HEK293 (cell line): ENCODE data around the gene CYP27B1.
A peak's percentile ranks its signal among the peaks of the same experiment; 100 is the strongest.

ENCODE experiments used
- CTCF ChIA-PET: fragments of 350-600 bp; formaldehyde crosslinking; extraction: SDS; loops from one replicate; lab custom pipeline; 2021; ENCODE audit warnings: antibody characterized with exemption; lab: Yijun Ruan, JAX
- POLR2A ChIA-PET: fragments of 300-600 bp; formaldehyde crosslinking; extraction: SDS; loops from one replicate; lab custom pipeline; 2020; ENCODE audit warnings: antibody characterized with exemption, inconsistent platforms; lab: Yijun Ruan, JAX
- H3K27ac ChIP-seq: fragments of 200-500 bp; sonication (Bioruptor generic); 2 replicates; pipeline ENCODE4 v1.5.1; 2014; ENCODE audit warnings: low read depth, low read length, control low read depth, inconsistent platforms; ENCODE audit errors: extremely low read depth
- H3K36me3 ChIP-seq, 2 experiments: fragments of 200-500 bp in 1 of 2; sonication (Bioruptor generic) in 1 of 2; 1 replicate in 1 of 2; 2 replicates in 1 of 2; pipeline ENCODE4 v1.5.1; 2014 to 2017; ENCODE audit warnings: inconsistent platforms in 2 of 2, low read length in 2 of 2; ENCODE audit not compliant: control insufficient read depth in 2 of 2, insufficient read depth in 1 of 2
- H3K4me1 ChIP-seq: fragments of 200-500 bp; sonication (Bioruptor generic); 2 replicates; pipeline ENCODE4 v1.5.1; 2014; ENCODE audit warnings: mild to moderate bottlenecking, low read length, inconsistent platforms; ENCODE audit not compliant: control insufficient read depth, insufficient read depth
- H3K4me3 ChIP-seq: 2 replicates; pipeline ENCODE4 v1.5.1; 2011; ENCODE audit warnings: low read depth, mild to moderate bottlenecking, control low read depth, low read length, moderate library complexity
- H3K9me3 ChIP-seq: fragments of 200-500 bp; sonication (Bioruptor generic); 2 replicates; pipeline ENCODE4 v1.5.1; 2014; ENCODE audit warnings: low read depth, low read length, inconsistent platforms; ENCODE audit not compliant: control insufficient read depth, insufficient read depth
- GLIS2 ChIP-seq: fragments of 450-650 bp; formaldehyde crosslinking; IDR thresholded peaks from 2 replicates; pipeline ENCODE4 v1.5.1; 2016; ENCODE audit warnings: missing biosample characterization, missing genetic modification characterization
- HOXC10 ChIP-seq: sonication (generic); formaldehyde crosslinking; IDR thresholded peaks from 2 replicates; pipeline ENCODE4 v1.8.1; 2023; ENCODE audit warnings: mild to moderate bottlenecking, missing genetic modification reagents
- KLF10 ChIP-seq: fragments of 450-650 bp; IDR thresholded peaks from 2 replicates; pipeline ENCODE4 v1.5.1; 2018; ENCODE audit warnings: missing biosample characterization, mild to moderate bottlenecking, missing genetic modification characterization
- KLF8 ChIP-seq: fragments of 450-650 bp; formaldehyde crosslinking; IDR thresholded peaks from 2 replicates; pipeline ENCODE4 v1.5.1; 2016; ENCODE audit warnings: missing biosample characterization, missing genetic modification characterization
- RBAK ChIP-seq: fragments of 450-650 bp; formaldehyde crosslinking; IDR thresholded peaks from 2 replicates; pipeline ENCODE4 v1.5.1; 2016; ENCODE audit warnings: missing biosample characterization, missing genetic modification characterization
- REST ChIP-seq: fragments of 450-650 bp; formaldehyde crosslinking; IDR thresholded peaks from 2 replicates; pipeline ENCODE4 v1.5.1; 2016; ENCODE audit warnings: missing biosample characterization, missing genetic modification characterization
- SCRT1 ChIP-seq: fragments of 450-650 bp; formaldehyde crosslinking; IDR thresholded peaks from 2 replicates; pipeline ENCODE4 v1.5.1; 2016; ENCODE audit warnings: missing biosample characterization, missing genetic modification characterization, borderline replicate concordance
- SP2 ChIP-seq: fragments of 450-650 bp; formaldehyde crosslinking; IDR thresholded peaks from 2 replicates; pipeline ENCODE4 v1.5.1; 2016; ENCODE audit warnings: missing biosample characterization, missing genetic modification characterization
- SP3 ChIP-seq: fragments of 450-650 bp; formaldehyde crosslinking; IDR thresholded peaks from 2 replicates; pipeline ENCODE4 v1.5.1; 2016; ENCODE audit warnings: missing biosample characterization, missing genetic modification characterization
- SP7 ChIP-seq: fragments of 450-650 bp; formaldehyde crosslinking; IDR thresholded peaks from 2 replicates; pipeline ENCODE4 v1.5.1; 2016; ENCODE audit warnings: missing biosample characterization, missing genetic modification characterization
- ZBTB17 ChIP-seq: fragments of 450-650 bp; formaldehyde crosslinking; IDR thresholded peaks from 2 replicates; pipeline ENCODE4 v1.5.1; 2016; ENCODE audit warnings: missing biosample characterization, missing genetic modification characterization
- ZBTB7A ChIP-seq: fragments of 450-650 bp; formaldehyde crosslinking; IDR thresholded peaks from 2 replicates; pipeline ENCODE4 v1.5.1; 2016; ENCODE audit warnings: low read depth, missing biosample characterization, missing genetic modification characterization
- ZBTB8A ChIP-seq: fragments of 450-650 bp; formaldehyde crosslinking; IDR thresholded peaks from 2 replicates; pipeline ENCODE4 v1.5.1; 2016; ENCODE audit warnings: missing biosample characterization, missing genetic modification characterization
- ZEB2 ChIP-seq: fragments of 450-650 bp; formaldehyde crosslinking; IDR thresholded peaks from 2 replicates; pipeline ENCODE4 v1.5.1; 2016; ENCODE audit warnings: missing biosample characterization, missing genetic modification characterization
- ZFHX2 ChIP-seq: fragments of 450-650 bp; formaldehyde crosslinking; conservative IDR thresholded peaks from 2 replicates; pipeline ENCODE4 v1.5.1; 2016; ENCODE audit warnings: missing biosample characterization, missing genetic modification characterization
- ZNF121 ChIP-seq: fragments of 450-650 bp; formaldehyde crosslinking; IDR thresholded peaks from 2 replicates; pipeline ENCODE4 v1.5.1; 2016; ENCODE audit warnings: missing biosample characterization, missing genetic modification characterization
- ZNF398 ChIP-seq: fragments of 450-650 bp; formaldehyde crosslinking; IDR thresholded peaks from 2 replicates; pipeline ENCODE4 v1.5.1; 2017; ENCODE audit warnings: missing biosample characterization, missing genetic modification characterization
- ZNF488 ChIP-seq: fragments of 450-650 bp; formaldehyde crosslinking; IDR thresholded peaks from 2 replicates; pipeline ENCODE4 v1.5.1; 2016; ENCODE audit warnings: missing biosample characterization, missing genetic modification characterization
- ZNF600 ChIP-seq: fragments of 450-650 bp; formaldehyde crosslinking; IDR thresholded peaks from 2 replicates; pipeline ENCODE4 v1.5.1; 2016; ENCODE audit warnings: missing biosample characterization, missing genetic modification characterization
- ZNF626 ChIP-seq: fragments of 450-650 bp; sonication (Bioruptor Pico); formaldehyde crosslinking; IDR thresholded peaks from 2 replicates; pipeline ENCODE4 v1.5.1; 2018; ENCODE audit warnings: missing biosample characterization, missing genetic modification characterization, inconsistent platforms
- ZNF629 ChIP-seq: fragments of 450-650 bp; formaldehyde crosslinking; IDR thresholded peaks from 2 replicates; pipeline ENCODE4 v1.5.1; 2017; ENCODE audit warnings: missing biosample characterization, missing genetic modification characterization
- ZNF658 ChIP-seq: fragments of 450-650 bp; formaldehyde crosslinking; IDR thresholded peaks from 2 replicates; pipeline ENCODE4; 2016; ENCODE audit warnings: missing biosample characterization, missing genetic modification characterization
- ZNF692 ChIP-seq: fragments of 450-650 bp; formaldehyde crosslinking; IDR thresholded peaks from 2 replicates; pipeline ENCODE4 v1.5.1; 2016; ENCODE audit warnings: missing biosample characterization, missing genetic modification characterization
- ZNF785 ChIP-seq: fragments of 450-650 bp; formaldehyde crosslinking; IDR thresholded peaks from 2 replicates; pipeline ENCODE4 v1.5.1; 2016; ENCODE audit warnings: missing biosample characterization, missing genetic modification characterization
- ZNF792 ChIP-seq: fragments of 450-650 bp; formaldehyde crosslinking; IDR thresholded peaks from 2 replicates; pipeline ENCODE4 v1.5.1; 2016; ENCODE audit warnings: missing biosample characterization, missing genetic modification characterization

CYP27B1 gene

GRCh38 chr12:57738661-57739237 lies 28.1 kb downstream of the CYP27B1 start, which contains the start of gene AGAP2 (continued):
- 0 out of 2 replicates have a peak, but pooled peaks have one; percentile 65 for TF ChIP-seq ZNF692
- peak; percentile 86 for TF ChIP-seq GLIS2 (tag by site-specific recombination)
- TF ChIP-seq KLF8 = peak; percentile 68
- TF ChIP-seq SCRT1 (tag by site-specific recombination) = no peak
- TF ChIP-seq KLF10 (tag by site-specific recombination) = peak; percentile 41; the same call in 1 of the 2 replicates
- TF ChIP-seq ZNF629 = peak; percentile 57; the same call in 1 of the 2 replicates
- peak; percentile 62; the same call in 1 of the 2 replicates for TF ChIP-seq SP3
- no peak for TF ChIP-seq ZNF488 (tag by site-specific recombination)
- peak; percentile 81 for TF ChIP-seq ZBTB17 (tag by site-specific recombination)
- peak; percentile 82 for TF ChIP-seq SP7 (tag by site-specific recombination)
- peak; percentile 61; the same call in 1 of the 2 replicates for TF ChIP-seq ZEB2 (tag by site-specific recombination)

- Histone ChIP-seq H3K27ac (no peak overlapping the region; the same call in 1 of the 2 replicates), H3K36me3 (no peaks in the 10 kb centered on the region), H3K4me1 (peaks cover 6% of the 10 kb centered on the region; the same call in 1 of the 2 replicates), H3K9me3 (no peaks in the 10 kb centered on the region), H3K4me3 (peak overlapping the region; percentile 37)
- POLR2A ChIA-PET = interaction anchor here (1.2 kb wide), 1 partner anchor 12 kb away, joined by 6 read pairs; no protein-coding TSS in a partner anchor
- CTCF ChIA-PET = interaction anchor here (1.1 to 4.8 kb wide), 3 partner anchors 13 to 154 kb away, joined by 3 to 55 read pairs (median 35); no protein-coding TSS in a partner anchor
- no peak for TF ChIP-seq ZNF658 (tag by site-specific recombination)
- TF ChIP-seq ZNF398 = 0 out of 2 replicates have a peak, but pooled peaks have one; percentile 6
- no peak for TF ChIP-seq ZNF785 (tag by site-specific recombination)
- TF ChIP-seq ZNF121 (tag by site-specific recombination) = no peak
- 0 out of 2 replicates have a peak, but pooled peaks have one; percentile 6 for TF ChIP-seq ZFHX2
- TF ChIP-seq ZNF692 = no peak
- no peak for TF ChIP-seq SP2
- TF ChIP-seq ZNF626 (tag by site-specific recombination) = no peak
- peak; percentile 75; the same call in 1 of the 2 replicates for TF ChIP-seq ZBTB8A (tag by site-specific recombination)
- TF ChIP-seq ZNF792 (tag by site-specific recombination) = no peak
- TF ChIP-seq REST (tag by site-specific recombination) = no peak
- TF ChIP-seq ZNF600 (tag by site-specific recombination) = no peak
- TF ChIP-seq ZBTB7A (tag by site-specific recombination) = peak; percentile 62; the same call in 1 of the 2 replicates
- TF ChIP-seq RBAK (tag by site-specific recombination) = no peak
- no peak for TF ChIP-seq HOXC10 (CRISPR knock-in tag)
These were observed 29.1 kb downstream of the CYP27B1 start for GRCh38 chr12:57737467-57738460.
